ENCODE data around the gene FADD.

FADD gene

GRCh38 chr11:70247042-70247709 is 44.1 kb downstream of the FADD start:
- CTCF ChIA-PET: interaction anchor here (1.3 kb wide), 1 partner anchor 13 kb away, joined by 3 read pairs; no protein-coding TSS in a partner anchor
- DNase-seq (ENCODE audit: extremely low spot score): no peak
- POLR2A ChIA-PET: no interaction called here
- no peak for TF ChIP-seq CTCF (IDR thresholded peaks at IDR 0.05; ENCODE audit: control extremely low read depth, extremely low read depth, low read depth, missing control alignments)

GRCh38 chr11:70247710-70248072 is 44.6 kb downstream of the FADD start:
- ChIA-PET POLR2A (no interaction called here), CTCF (interaction anchor here (1.3 kb wide), 1 partner anchor 12 kb away, joined by 3 read pairs; no protein-coding TSS in a partner anchor)
- DNase-seq (ENCODE audit: extremely low spot score): no peak
- no peak for TF ChIP-seq CTCF (IDR thresholded peaks at IDR 0.05; ENCODE audit: control extremely low read depth, extremely low read depth, low read depth, missing control alignments)

GRCh38 chr11:70250876-70251658 is 48.0 kb downstream of the FADD start:
- TF ChIP-seq CTCF (IDR thresholded peaks at IDR 0.05; ENCODE audit: control extremely low read depth, extremely low read depth, low read depth, missing control alignments): no peak
- DNase-seq (ENCODE audit: extremely low spot score): no peak
- CTCF ChIA-PET: no interaction called here
- POLR2A ChIA-PET: no interaction called here

- ChIA-PET CTCF (interaction anchor here (1.2 kb wide), 1 partner anchor 10 kb away, joined by 3 read pairs; no protein-coding TSS in a partner anchor), POLR2A (no interaction called here)
- no peak for TF ChIP-seq CTCF (IDR thresholded peaks at IDR 0.05; ENCODE audit: control extremely low read depth, extremely low read depth, low read depth, missing control alignments)
- no peak for DNase-seq (ENCODE audit: extremely low spot score)
Observed at GRCh38 chr11:70251659-70252321, 48.7 kb downstream of the FADD start.

- POLR2A ChIA-PET: no interaction called here
- TF ChIP-seq CTCF (IDR thresholded peaks at IDR 0.05; ENCODE audit: control extremely low read depth, extremely low read depth, low read depth, missing control alignments): no peak
- DNase-seq (ENCODE audit: extremely low spot score): no peak
- CTCF ChIA-PET: no interaction called here
Observed at GRCh38 chr11:70252844-70253243, 49.7 kb downstream of the FADD start.

GRCh38 chr11:70255477-70256116 is 52.5 kb downstream of the FADD start:
- no peak for TF ChIP-seq CTCF (IDR thresholded peaks at IDR 0.05; ENCODE audit: control extremely low read depth, extremely low read depth, low read depth, missing control alignments)
- ChIA-PET POLR2A (no interaction called here), CTCF (no interaction called here)
- DNase-seq (ENCODE audit: extremely low spot score): no peak

Data from GM10248 (cell line).